Stimulated activated CD4-positive, alpha-beta T cell treated with anti-CD3 and anti-CD28 coated beads, Interleukin-4, amount 100 ng/mL, for 24 hours (primary cell): ENCODE results near the gene GPR84.
A peak's percentile ranks its signal among the peaks of the same experiment; 100 is the strongest.

Experiments
- DNase-seq: peaks from one replicate; pipeline ENCODE4 v3.0.0-alpha.2; 2020

GPR84 gene

GRCh38 chr12:54373649-54374561, 9.6 kb upstream of the GPR84 start:
- DNase-seq = no peak

DNA sequence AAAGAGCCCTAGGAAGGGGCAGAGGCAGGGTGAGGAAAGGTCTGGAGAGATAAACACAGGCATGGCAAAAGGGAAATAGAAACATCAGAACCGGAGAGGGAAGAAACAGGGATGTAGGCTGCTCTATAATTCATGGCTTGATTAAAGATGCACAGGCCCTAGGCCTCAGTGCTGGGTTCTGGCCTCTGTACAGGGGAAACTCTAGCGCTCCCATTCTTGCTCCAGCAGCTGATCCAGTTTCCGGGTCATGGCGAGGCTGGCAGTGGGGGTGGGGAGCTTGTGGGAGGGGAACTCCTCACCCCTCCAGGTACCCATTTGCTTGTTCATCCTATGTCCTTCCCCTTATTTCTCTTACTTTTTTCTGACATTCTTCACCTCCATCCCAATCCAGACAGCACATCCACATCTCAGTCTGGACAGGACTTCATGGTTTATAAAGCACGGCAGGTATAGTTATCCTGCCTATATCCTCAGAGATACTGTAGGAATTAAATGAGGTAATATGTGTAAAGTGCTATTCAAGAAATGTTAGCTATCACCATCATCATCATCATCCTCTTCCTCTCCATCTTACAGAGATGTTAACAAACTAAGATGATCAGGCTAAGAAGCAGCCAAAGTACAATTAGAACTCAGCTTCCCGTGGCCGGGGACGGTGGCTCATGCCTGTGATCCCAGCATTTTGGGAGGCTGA, 8.0 kb upstream of the GPR84 start:
- DNase-seq = no peak

GRCh38 chr12:54371328-54372112, 7.2 kb upstream of the GPR84 start:
- DNase-seq = no peak

GRCh38 chr12:54370171-54370730, 6.0 kb upstream of the GPR84 start:
- no peak for DNase-seq

DNA sequence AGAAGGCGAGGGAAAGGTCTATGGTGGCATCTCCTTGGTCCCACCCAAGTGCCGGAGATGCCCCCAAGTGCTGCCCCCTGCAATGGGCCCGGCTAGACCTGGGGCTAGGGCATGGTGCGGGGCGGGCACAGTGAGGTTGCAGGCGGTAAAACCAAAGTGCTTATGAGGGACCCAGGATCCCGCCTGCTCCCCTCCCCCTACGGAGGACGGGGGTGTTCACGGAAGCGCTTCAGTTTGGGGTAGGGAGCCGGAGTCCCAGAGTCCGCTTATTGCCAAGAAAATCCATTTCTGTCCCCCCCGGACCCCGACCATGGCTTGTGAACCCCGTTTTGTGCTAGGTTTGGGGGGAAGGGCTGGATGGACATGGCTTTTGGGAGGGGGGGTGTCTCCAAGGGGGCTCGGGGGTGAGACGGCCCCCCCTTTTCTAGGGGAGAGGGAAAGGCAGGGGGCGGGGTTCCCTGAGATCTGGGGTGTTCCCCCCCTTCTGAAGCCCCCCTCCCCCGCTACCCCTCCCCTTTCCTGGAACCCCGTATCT, 5.4 kb upstream of the GPR84 start:
- DNase-seq = no peak

GRCh38 chr12:54368709-54369596, 4.7 kb upstream of the GPR84 start:
- peak; percentile 93 for DNase-seq

- DNase-seq = no peak
Measured at GRCh38 chr12:54368025-54368708, 3.9 kb upstream of the GPR84 start.

DNA sequence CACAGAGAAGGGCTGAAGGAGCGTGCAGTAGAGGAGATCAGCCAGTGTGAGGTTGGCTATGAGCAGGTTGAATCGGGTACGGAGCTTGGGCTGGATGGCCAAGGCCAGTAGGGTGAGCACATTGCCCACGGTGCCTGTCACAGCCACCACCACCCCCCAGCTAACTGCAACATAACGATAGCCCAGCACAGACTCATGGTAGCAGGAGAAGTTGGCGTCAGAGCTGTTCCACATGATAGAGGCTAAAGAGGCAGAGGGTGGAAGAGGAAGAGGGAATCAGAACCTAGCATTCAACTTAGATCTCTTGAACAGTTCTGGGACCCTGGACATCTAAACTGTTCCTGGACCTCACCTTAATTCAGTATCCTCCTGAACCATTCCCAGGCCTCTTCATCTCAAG, 668 bp downstream of the GPR84 start:
- no peak for DNase-seq

- DNase-seq = no peak
Measured at GRCh38 chr12:54363047-54363446, 1.2 kb downstream of the GPR84 start.

GRCh38 chr12:54360717-54361456, 3.4 kb downstream of the GPR84 start:
- DNase-seq = peak; percentile 64

- no peak for DNase-seq
Measured at GRCh38 chr12:54359762-54360351, 4.4 kb downstream of the GPR84 start.

- peak; percentile 95 for DNase-seq
Measured at GRCh38 chr12:54358945-54359761, 5.1 kb downstream of the GPR84 start.

- DNase-seq = peak; percentile 67
Measured at GRCh38 chr12:54358191-54358944, 5.9 kb downstream of the GPR84 start.

DNA sequence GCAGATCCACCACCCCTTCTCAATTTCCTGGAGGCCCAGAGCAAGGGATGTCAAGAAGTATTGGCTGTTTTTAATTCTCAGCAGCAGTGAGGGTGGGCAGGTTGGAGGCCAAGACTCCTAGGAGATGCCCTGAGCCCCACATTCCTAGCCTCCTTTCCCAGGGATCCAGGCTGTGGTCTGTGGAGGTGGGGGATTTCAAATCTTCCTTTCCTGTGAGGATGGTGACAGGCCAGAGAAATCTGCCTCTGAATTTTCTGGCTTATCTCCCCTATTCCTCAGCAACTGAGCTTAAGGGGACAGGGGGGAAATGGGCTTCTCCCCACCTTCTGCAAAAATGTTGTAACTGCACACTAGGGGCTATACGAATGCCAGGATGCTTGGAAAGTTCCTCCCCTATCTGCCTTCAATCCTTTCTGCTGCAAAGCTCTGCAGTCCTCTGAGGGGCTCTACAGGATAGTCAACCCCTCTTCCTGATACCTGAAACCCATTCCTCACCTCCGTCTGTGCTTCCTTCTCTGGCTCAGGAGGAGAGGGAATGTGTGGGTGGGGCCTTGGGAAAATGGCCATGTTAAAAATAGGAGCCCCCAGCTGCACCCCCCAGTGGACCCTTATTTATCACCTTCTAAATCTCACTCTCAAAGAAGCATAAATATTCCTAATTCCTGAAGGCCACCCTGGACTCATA, 6.6 kb downstream of the GPR84 start:
- DNase-seq = no peak

DNA sequence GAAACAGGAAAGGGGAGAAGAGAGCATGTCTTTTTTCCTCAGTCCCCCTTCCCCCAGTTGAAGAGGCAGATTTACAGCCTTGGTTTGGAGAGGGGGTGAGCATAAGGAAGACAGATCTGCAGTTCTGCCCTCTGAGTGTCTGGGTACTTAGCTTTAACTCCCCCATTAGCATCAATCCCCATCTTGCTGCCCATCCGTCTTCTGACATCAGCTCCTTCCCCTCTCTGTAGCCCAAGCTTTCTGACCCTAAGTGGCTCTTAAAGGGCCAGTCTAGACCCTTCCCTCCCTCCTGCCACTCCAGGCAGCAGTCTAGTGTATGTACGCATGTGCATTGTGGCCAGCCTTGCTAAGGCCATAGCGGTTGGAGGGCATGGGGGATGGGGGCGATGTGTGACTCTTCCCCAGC, 7.3 kb downstream of the GPR84 start:
- no peak for DNase-seq

DNA sequence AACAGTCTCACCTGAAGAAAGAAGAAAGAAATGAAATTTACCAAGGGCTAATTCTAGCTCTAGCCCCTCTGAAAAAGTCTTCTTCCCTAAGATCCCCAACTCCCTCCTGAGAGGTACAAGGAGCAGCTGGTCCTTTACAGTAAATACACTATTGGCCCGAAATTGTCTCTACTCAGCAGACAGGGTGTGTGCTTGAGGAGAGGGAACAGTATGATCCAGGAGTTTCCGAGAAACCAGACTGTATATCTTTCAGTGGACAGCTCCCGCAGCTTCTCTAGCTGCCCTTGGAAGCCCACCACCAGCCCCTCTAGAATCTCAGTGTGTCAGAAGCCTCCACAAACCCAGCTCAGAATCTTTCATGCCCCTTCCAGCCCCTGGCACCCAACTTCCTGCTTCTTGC, 8.1 kb downstream of the GPR84 start:
- no peak for DNase-seq

DNA sequence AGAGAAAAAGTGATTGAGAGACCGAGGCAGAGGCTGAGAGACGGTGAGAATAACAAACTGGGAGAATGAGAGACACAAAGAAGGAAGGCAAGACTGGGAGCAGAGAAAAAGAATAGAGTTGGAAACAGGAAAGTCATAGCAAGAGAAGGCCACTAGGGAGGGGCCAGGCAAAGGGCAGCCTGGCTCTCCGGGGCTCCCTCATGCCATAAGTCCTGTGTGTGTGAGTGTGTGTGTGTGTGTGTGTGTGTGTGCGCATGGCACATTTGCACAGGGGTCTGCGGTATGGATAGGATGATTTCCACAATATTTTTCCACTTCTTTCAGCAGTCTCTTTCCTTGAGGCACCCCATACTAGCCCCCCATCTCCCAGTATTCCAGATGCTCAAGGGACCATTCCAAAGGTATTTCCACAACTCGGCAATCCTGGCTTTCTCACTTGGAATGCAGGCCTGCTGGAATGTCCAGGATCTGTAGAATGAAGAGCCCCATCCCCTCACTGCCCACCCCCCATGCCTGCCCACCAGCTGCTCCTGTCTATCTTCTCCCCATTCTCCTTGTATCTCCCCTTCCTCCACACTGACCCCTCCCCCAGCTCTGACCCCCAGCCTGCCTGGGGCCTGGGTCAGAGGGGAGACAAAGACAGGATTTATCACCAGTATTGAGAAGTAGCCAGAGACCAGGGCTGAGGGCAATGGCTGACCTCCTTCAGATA, 9.0 kb downstream of the GPR84 start:
- DNase-seq = no peak
